Measurements from ENCODE around the gene CAPG.

- no peak for TF ChIP-seq MYC (IDR thresholded peaks at IDR 0.05; ENCODE audit: borderline replicate concordance, low read length)
- no peak for TF ChIP-seq CTCF (IDR thresholded peaks at IDR 0.05)
- TF ChIP-seq KDM5A (IDR thresholded peaks at IDR 0.05): no peak
- no peak for TF ChIP-seq REST (IDR thresholded peaks at IDR 0.05)
- TF ChIP-seq HEYL (CRISPR knock-in tag; IDR thresholded peaks at IDR 0.05): no peak
- no peak for TF ChIP-seq POLR2A (IDR thresholded peaks at IDR 0.05; ENCODE audit: low read length)
- no peak for TF ChIP-seq CHD2 (IDR thresholded peaks at IDR 0.05; ENCODE audit: low read length, partially characterized antibody)
- no peak for TF ChIP-seq NR3C1 (IDR thresholded peaks at IDR 0.05)
- no peak for TF ChIP-seq ESRRA (IDR thresholded peaks at IDR 0.05; ENCODE audit: borderline replicate concordance, low read length)
- TF ChIP-seq POLR2AphosphoS2 (conservative IDR thresholded peaks at IDR 0.05; ENCODE audit: low read length): no peak
- TF ChIP-seq MAX (IDR thresholded peaks at IDR 0.05): no peak
Measured at GRCh38 chr2:85388878-85389538, 21.2 kb downstream of the CAPG start.
